ENCODE results near the gene HOXC13. TPM values are rescaled to one million over a fixed set of nuclear protein-coding genes. Genes with fewer than 3 reads are reported as not detected.

The HOXC13 gene
- total and polyA plus RNA-seq, 9 of the 15 experiments (the other 6 are each of a cell fraction or from before 2014, with no cell fraction given), result 0.03 to 0.29 (median 0.17) TPM; not detected in 2

- H2AFZ ChIP-seq (ENCODE audit: low read depth, low read length), result no peak overlapping the region
- peaks cover 0 to 24% of the 10 kb centered on the region in 2 experiments; a peak in 2 of 5 replicates for H3K4me1 ChIP-seq (replicated peaks in 1 of 2; ENCODE audit: control insufficient read depth in 2 of 2, insufficient read depth in 2 of 2, low read length in 2 of 2)
- 9% methylated on average over 12 of the region's 12 CpGs for WGBS (ENCODE audit: insufficient coverage, low coverage, missing lambda C conversion rate)
- ChIA-PET CTCF (ENCODE audit: low intra/inter-chr PET ratio) (no interaction called here), POLR2A (no interaction called here)
- no peak overlapping the region for H3K27ac ChIP-seq (ENCODE audit: extremely low read depth, low read depth, low read length)
- no peak for FAIRE-seq
- no peaks in the 10 kb centered on the region for H4K20me1 ChIP-seq (replicated peaks; ENCODE audit: control insufficient read depth, insufficient read depth, low read length)
- H3K36me3 ChIP-seq (ENCODE audit: control insufficient read depth, insufficient read depth, low read length), result no peaks in the 10 kb centered on the region
- no TSS peak for BruUV-seq (replicated peaks)
- in situ Hi-C loops (cut with MboI) (no loop called here), intact Hi-C loops (cut with micrococcal nuclease) (no loop called here)
- H3K9me1 ChIP-seq (ENCODE audit: control insufficient read depth, insufficient read depth, low read length), result no peaks in the 10 kb centered on the region
- ATAC-seq, result no peak
- DNase-seq (ENCODE audit: extremely low read depth in 1 of 4, low spot score in 3 of 4), result no peak
- no peak overlapping the region for H3K4me2 ChIP-seq (ENCODE audit: insufficient read depth, low read length)
- peaks cover 34 to 63% of the 10 kb centered on the region in 2 experiments for H3K27me3 ChIP-seq (ENCODE audit: control insufficient read depth in 2 of 2, insufficient read depth in 2 of 2, low read length in 2 of 2)
- no peaks in the 10 kb centered on the region for H3K9me3 ChIP-seq (replicated peaks; ENCODE audit: control insufficient read depth, insufficient read depth, low read depth, low read length)
- no peak overlapping the region for H3K4me3 ChIP-seq
- TF ChIP-seq PHTF2 (CRISPR knock-in tag; IDR thresholded peaks at IDR 0.05) (no peak), MGA (IDR thresholded peaks at IDR 0.05) (no peak), FOXP1 (CRISPR knock-in tag; IDR thresholded peaks at IDR 0.05) (no peak), PHB (CRISPR knock-in tag; IDR thresholded peaks at IDR 0.05) (no peak), NELFE (IDR thresholded peaks at IDR 0.05; ENCODE audit: insufficient read depth, insufficient read length) (no peak), BCL6 (CRISPR knock-in tag; IDR thresholded peaks at IDR 0.05) (no peak), ZNF717 (CRISPR knock-in tag; IDR thresholded peaks at IDR 0.05) (no peak), ZFP30 (CRISPR knock-in tag; IDR thresholded peaks at IDR 0.05; ENCODE audit: borderline replicate concordance) (no peak), BCLAF1 (IDR thresholded peaks at IDR 0.05; ENCODE audit: borderline replicate concordance in 1 of 2, control insufficient read depth in 1 of 2, low read depth in 2 of 2, low read length in 1 of 2) (no peak), ZNF583 (CRISPR knock-in tag; IDR thresholded peaks at IDR 0.05) (no peak)
- H3K79me2 ChIP-seq (ENCODE audit: control insufficient read depth, insufficient read depth, low read length), result no peaks in the 10 kb centered on the region
- no peak overlapping the region for H3K9ac ChIP-seq (ENCODE audit: insufficient read depth in 1 of 2, low read depth in 2 of 2, low read length in 2 of 2)
Measured at GRCh38 chr12:53937099-53937498, 1.5 kb upstream of the HOXC13 start.

All from K562 (cell line).